HG02970 (cell line): ENCODE results near the gene SPOCK2.
"Not testable (repeated sequence)": the region's sequence is repeated elsewhere in the genome, so short reads cannot be mapped to it uniquely, and the experiment has no call there.

Experiments used
- ATAC-seq: cut with Tn5 transposase; IDR thresholded peaks from one replicate; pipeline ENCODE4 v1.9.1; 2021; ENCODE audit warnings: mild to moderate bottlenecking, moderate library complexity, moderate number of reproducible peaks; ENCODE audit not compliant: unreplicated experiment, low FRiP score

Gene SPOCK2, protein sequence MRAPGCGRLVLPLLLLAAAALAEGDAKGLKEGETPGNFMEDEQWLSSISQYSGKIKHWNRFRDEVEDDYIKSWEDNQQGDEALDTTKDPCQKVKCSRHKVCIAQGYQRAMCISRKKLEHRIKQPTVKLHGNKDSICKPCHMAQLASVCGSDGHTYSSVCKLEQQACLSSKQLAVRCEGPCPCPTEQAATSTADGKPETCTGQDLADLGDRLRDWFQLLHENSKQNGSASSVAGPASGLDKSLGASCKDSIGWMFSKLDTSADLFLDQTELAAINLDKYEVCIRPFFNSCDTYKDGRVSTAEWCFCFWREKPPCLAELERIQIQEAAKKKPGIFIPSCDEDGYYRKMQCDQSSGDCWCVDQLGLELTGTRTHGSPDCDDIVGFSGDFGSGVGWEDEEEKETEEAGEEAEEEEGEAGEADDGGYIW

DNA sequence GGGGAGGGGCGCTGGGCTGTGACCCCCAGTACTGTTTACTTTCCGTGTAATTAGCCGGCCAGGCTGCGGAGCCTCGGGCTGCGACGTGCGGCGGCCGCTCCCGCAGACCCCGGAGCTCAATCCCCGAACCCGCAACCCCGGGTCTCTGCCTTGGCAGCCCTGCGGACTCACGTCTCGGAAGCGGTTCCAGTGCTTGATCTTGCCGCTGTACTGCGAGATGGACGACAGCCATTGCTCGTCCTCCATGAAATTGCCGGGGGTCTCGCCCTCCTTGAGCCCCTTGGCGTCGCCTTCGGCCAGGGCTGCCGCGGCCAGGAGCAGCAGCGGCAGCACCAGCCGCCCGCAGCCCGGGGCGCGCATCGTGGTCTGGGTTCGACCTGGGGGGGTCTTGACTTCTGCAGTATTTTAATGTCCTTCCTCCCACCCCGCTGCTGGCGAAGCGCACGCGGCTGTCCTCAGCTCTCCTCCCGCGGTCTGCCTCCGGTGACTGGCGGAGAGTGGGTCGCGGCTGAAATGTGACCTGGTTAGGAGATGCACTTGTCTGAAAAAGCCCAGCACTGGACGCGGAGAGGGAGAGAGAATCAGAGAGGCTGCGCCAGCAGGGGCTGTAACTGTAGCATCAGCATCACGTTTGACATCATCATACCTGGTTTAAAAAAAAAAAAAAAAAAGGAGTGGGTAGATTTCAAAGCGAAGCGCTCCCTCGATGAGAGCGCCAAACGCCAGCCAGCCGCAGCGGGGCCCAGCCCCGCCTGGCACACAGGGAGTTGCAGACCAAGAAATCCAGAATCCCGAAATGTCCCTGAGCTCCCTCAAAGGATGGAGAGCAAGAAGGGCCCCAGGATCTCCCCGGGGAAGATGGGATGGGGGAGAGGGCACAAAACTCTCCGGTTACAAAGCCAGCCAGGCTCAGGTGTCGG is at the start of gene SPOCK2:
SPOCK2 (minus strand) TSS at position 583 of the 920 bp plus-strand sequence; CDS start at position 360, 223 bp downstream.
- ATAC-seq, result no peak

DNA sequence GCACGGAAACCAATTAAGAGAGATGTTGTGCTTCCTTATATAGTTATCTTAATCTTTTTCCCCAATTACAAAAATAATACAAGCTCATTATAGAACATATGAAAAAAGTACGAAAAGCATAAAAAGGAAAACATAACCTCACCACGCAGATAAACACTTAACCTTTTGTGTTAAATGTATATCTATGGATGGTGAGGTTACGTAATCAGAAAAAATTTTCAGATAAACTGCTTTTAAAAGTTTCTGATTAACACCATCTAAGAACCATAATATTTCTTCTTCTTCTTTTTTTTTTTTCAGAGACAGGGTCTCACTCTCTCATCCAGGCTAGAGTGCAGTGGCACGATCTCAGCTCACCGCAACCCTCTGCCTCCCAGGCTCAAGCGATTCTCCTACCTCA is 49.2 kb upstream of the SPOCK2 start:
- ATAC-seq, result no peak

DNA sequence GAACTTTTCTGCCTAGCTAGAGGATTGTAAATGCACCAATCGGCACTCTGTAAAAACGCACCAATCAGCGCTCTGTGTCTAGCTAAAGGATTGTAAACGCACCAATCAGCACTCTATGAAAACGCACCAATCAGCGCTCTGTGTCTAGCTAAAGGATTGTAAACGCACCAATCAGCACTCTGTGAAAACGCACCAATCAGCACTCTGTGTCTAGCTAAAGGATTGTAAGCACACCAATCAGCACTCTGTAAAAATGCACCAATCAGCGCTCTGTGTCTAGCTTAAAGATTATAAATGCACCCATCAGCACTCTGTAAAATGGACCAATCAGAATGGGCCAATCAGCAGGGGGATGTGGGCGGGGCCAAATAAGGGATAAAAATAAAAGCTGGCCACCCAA is 47.9 kb upstream of the SPOCK2 start:
- not testable (repeated sequence) for ATAC-seq

DNA sequence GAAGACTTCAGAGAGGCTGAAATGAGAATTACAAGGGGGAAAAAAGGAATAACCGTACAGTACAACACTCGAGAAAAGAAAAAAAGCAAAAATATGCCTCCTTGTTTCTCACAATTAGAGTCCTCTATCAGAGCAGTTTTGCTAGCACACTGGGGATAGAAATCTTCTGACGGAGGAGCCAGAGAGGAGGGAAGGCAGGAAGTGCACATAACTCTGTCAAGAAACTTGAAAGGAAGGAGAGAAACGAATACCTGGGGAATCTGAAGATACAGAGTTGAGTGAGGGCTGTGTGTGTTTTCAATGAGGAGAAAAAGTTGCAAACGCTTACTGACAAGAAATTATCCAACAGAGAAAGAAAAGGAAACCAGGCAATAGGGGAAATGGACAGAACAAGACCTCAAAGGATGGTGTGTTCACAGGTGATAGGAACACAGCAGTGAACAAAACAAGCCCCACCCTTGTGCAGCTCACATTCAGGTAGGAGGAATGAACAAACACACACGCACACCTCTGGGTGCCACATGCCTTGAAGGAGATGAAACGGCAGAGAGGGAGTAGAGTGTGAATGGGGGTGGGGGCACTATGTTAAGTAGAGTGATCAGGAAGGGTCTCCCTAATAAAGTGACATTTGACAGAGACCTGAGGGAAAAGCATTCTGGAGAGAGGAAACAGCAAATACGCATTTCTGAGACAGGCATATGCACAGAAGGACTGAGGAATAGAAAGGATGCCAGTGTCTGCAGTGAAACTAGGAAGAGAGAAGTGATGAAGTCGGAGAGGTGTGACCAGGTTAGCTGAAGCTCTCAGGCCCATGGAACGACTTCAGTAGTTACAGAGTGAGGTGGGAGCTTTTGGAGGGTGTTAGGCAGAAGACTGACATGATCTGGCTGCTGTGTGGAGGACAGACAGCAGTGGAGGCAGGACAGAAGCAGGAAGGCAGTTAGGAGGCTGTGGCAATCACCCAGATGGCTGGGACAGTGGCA is 46.7 kb upstream of the SPOCK2 start:
- no peak for ATAC-seq

DNA sequence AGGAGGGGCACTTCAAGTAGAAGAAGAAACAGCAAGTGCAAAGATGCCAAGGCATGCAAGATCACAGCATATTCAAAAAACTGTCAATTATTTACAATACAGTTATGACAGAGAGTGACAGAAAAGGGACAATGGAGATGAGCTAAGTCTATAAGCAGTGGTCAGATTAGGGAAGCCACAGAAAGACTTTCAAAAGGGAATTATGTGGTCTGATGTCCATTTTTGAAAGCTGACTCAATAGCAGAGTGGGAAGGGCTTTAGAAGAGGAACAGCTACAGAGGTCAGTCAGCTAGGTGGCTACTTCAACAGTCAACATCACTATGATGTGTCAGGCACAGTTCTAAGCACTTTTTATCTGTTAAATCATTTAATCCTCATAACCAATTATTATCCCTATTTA is 45.2 kb upstream of the SPOCK2 start:
- peak; percentile 67 for ATAC-seq

DNA sequence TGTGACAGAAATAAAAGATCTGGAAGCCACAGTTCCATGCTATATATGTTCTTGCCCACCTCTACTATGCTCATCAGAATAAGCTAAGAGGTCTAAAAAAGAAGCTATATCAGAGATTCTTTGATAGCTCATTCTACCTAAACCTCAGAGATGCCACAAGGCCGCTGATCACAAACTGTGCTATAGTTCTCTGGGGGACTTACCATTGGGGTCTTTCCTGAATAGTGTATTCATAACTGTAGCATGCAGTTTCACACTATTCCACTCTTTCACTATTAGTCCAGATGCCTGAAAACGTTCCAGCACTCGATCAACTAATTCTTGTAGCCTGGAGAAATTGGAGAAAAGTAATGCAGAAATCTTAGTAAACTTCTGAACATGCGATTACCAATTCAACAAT is 44.5 kb upstream of the SPOCK2 start:
- ATAC-seq, result no peak

DNA sequence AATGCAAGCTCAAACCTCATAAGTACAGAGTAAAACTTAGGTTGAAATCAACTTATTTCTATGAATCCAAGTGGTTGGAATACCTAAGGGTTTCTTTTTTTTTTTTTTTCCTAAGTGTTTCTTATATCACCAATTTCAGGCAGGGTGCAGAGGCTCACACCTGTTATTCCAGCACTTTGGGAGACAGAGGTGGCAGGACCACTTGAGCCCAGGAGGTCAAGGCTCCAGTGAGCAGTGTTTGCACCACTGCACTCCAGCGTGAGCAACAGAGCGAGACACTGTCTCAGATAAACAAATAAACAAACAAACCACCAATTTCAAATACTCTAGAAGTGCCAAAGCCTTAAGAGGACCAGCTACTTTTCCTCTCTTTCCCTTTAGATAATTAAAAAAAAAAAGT is 39.2 kb upstream of the SPOCK2 start:
- no peak for ATAC-seq

DNA sequence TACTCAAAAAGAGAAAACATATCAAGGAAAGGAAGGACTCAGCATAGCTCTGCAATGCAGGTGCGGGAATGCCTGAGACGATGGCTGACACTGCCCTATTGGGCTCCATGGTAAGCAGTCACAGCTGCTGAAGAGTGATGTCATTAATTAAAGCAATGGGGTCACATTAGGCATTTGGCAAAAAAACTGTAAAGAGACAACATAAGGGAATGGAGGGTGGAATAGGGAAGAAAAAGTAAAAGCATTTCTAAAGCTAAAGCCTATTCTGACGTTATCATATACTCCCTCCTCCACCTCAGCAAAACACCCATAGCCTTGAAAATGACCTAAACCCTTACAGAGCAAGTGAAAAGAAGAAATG is 38.5 kb upstream of the SPOCK2 start:
- no peak for ATAC-seq

DNA sequence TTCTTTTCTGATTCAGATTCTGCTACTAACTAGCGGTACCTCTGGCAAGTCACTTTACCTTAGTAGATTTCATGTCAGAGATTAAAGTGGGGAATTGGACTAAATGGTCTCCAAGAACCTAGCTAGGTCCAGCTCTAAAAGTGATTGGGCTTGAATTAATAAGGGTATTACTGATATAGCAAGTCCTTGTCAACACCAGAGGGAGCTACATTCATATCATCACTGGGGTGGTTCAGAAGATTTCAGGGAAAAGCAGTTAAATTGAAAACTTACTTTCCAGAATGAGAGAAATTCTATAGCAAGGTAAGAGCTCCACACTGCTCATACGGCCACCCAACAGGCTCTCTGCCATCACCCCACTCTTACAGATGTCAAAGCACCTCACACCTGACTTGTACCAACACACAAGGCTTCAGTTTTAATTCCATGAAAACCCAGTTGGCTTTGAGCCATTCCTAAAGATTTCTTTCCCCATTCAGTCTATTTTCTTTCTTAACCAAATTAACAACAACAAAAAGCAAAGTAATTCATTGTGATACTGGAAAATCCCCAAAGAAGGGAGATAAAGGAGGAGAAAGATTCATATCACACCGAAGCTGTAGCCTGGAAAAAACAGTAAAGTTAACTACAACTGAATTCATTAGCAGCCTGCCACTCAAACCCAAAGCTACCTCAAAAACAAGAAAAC is 38.0 kb upstream of the SPOCK2 start:
- no peak for ATAC-seq

DNA sequence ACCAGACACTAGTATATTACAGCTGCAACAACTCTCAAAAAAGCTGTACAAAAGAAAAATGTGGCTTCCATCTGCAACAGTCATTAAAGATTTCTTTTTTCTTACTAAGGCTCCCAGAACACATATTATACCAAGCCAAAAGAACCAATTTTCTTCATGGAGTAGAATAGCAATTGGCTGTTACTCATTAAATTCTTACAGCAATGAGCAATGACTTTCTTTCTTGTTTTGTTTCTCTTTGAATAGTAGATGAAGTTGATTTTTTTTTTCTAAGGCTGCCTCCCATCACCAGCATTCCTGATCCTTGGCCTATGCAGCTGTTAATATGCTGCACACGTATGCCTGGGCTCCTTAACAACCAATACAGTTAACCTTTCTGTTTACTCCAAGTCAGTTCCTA is 36.6 kb upstream of the SPOCK2 start:
- no peak for ATAC-seq

DNA sequence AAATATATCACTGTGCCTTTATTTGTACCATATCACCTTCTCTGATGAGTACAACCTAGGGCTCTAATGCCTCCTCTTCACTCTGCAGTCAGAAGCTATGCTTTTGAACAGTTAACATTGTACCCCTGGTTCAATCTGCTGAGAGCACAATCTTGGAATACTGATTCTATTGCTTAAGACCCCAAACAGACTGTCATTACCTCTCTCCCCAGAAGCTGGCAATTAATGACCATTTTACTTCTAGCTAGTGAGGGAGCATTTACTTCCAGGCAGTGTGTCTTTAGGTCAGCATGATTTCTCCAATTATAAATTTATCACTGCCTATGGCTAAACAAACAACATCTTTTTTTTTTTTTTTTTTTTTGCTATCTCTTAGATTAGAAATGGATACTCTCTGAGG is 36.0 kb upstream of the SPOCK2 start:
- no peak for ATAC-seq

DNA sequence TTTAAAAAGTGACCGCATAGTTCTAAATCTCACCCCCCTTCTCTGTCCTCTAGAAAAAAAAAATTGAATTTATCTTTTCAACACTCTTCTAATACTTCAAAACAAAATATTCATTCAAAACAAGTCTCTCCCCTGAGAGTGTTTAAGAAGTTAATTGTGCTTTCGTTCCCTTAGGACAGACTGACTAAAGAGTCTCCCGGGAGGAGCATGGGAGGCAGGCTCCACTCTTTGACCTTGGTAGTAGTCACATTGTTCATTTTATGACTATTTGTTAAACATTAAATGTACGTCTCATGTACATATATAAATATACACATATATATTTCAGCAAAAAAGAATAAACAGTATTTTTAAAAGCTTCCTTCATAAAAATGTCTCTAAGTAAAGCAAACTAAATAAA is 35.3 kb upstream of the SPOCK2 start:
- ATAC-seq, result no peak

DNA sequence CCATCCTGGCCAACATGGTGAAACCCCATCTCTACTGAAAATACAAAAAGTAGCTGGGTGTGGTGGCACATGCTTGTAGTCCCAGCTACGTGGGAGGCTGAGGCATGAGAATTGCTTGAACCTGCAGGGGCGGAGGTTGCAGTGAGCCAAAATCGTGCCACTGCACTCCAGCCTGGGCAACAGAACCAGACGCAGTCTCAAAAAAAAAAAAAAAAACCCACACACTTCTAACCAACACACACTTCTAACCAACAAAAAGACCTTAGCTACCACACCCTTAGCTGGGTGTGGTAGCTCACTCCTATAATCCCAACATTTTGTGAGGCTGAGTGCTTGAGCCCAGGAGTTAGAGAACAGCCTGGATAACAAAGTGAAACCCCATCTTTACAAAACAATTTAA is 33.9 kb upstream of the SPOCK2 start:
- ATAC-seq, result no peak

DNA sequence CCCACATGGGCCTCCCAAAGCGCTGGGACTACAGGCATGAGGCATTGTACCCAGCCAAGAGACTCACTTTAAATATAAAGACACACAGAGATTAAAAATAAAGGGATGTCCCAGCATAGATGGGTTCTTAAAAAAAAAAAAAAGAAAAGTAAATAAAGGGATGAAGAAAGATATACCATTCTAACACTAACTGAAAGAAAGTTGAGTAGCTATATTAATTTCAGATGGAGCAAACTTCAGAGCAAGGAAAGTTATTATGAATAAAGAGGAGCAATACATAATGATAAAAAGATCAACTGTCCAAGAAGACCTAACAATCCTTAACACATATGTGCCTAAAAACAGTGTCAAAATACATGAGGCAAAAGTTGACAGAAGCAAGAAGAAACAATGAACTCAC is 33.0 kb upstream of the SPOCK2 start:
- ATAC-seq, result no peak

DNA sequence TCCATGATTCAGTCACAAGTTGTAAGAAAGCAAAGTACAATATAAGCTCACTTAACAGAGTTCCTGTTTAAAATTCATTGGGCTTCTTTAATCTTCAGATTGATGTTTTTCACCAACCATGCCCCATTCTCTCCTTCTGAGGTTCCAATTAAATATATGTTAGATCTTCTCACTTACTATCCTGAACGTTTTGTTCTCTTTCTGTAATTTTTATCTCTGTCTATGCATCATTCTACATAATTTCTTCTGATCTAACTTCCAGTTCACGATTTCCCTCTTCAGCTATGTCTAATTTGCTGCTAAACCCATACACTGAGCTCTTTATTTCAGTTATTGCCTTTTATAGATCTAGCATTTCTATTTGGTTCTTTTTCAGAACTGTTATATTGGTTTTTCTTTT is 28.0 kb upstream of the SPOCK2 start:
- ATAC-seq, result no peak

DNA sequence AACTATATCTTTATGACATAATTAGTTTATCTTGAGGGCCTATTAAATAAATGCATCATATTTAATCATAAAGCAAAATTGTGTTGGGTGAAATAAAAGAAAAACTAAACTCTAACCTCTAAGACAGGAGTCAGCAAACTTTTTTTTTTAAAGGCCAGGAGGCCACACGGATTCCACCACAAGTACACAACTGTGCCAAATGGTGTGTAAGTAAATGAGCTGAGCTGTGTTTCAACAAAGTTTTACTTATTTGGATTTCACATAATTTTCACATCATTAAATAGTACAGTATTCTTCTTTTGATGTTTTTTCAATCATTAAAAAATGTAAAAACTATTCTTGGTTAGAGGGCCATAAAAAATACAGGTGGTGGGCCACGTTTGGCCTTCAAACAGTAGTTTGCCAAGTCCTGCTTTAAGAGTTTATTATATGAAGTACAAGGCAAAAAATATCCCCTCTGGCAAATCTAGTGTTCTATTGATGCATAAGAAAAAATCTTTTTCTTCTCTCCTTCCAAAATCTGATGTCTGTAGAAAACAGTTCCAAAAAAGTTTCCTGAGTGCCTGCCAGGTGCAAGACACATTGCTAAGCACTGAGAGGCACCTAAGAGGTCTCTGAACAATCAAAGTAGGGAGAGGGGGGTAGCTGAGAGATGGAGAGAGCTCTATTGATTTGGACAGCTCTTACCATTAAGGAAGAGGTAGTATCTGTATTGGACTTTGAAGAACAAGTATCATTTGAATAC is 26.5 kb upstream of the SPOCK2 start:
- no peak for ATAC-seq

DNA sequence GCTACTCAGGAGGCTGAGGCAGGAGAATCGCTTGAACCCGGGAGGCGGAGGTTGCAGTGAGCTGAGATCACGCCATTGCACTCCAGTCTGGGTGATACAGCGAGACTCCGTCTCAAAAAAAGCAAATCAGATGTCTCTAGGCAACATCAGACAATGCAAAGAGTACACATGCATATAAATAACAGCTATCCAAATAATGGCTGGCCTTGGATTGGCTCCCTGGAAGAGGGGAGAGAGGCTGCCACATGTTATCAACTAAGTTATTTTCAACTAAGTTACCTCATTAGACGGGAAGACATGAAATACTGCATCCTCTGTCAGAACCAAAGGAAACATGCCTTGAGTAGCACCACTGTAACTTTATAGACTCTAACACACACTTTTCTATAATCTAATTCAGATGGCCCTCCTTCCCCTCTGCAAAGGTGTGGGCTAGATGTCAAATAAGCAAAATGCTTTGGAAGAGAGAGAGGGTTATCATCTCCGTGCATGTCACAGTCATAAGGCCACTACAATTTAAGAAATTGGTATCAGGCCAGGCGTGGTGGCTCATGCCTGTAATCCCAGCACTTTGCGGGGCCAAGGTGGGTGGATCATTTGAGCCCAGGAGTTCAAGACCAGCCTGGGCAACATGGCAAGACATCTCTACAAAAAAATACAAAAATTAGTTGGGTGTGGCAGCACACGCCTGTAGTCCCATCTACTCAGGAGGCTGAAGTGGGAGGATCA is 22.5 kb upstream of the SPOCK2 start:
- ATAC-seq, result no peak

DNA sequence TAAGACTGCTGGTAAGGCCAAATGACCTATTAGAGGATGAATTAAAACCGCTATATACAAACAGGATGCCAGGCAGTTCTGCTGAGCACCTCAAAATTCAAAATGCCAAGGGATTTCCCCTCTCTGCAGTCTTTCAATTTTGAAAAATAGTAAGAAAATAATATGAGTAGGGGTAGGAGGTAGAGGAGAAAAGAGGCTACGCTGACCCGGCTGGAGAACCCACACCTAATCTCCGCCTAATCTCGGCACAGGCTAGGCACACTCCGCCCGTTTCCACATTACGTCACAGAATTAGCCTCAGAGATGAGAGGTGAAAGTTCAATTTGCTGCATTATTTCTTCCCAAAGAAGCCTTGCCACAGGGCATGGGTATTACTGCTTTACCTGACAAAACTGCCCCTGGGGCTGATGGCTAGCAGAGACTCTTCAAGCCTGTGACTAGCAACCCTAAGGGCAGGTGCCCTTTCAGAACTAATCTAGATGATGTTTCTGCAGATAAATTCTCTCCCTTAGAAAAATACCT is 21.3 kb upstream of the SPOCK2 start:
- no peak for ATAC-seq
